MCF 10A (cell line): Measurements from ENCODE around the gene RAMACL. TPM values are rescaled to one million over a fixed set of nuclear protein-coding genes. Genes with fewer than 3 reads are reported as not detected.
A peak's percentile ranks its signal among the peaks of the same experiment; 100 is the strongest.

ENCODE experiments used
- BruUV-seq: library from RNA; stranded (reverse); fragments of 400-500 nt; replicated peaks from 2 replicates; lab custom pipeline; 2021; lab: Mats Ljungman, UMichigan
- CTCF ChIA-PET: fragments of 300-600 bp; sonication (Branson Sonifier 250); formaldehyde crosslinking; extraction: SDS; loops from one replicate; lab custom pipeline; 2021; ENCODE audit warnings: antibody characterized with exemption, inconsistent platforms; lab: Yijun Ruan, JAX
- POLR2A ChIA-PET: fragments of 300-600, 350-650 bp; sonication (Branson Sonifier 250); formaldehyde crosslinking; extraction: SDS; loops from one replicate; lab custom pipeline; 2020; ENCODE audit warnings: antibody characterized with exemption, inconsistent platforms; lab: Yijun Ruan, JAX
- DNase-seq: peaks from one replicate; pipeline ENCODE4 v3.0.0-alpha.2; 2018; ENCODE audit not compliant: unreplicated experiment
- H3K27ac Mint-ChIP-seq: one replicate; pipeline ENCODE4 v1.8.0; 2022; ENCODE audit warnings: mild to moderate bottlenecking, low read depth, mixed read lengths; ENCODE audit not compliant: unreplicated experiment
- H3K27me3 Mint-ChIP-seq: one replicate; pipeline ENCODE4 v1.8.0; 2022; ENCODE audit warnings: mixed read lengths; ENCODE audit not compliant: insufficient read depth, unreplicated experiment
- H3K36me3 Mint-ChIP-seq: one replicate; pipeline ENCODE4 v1.8.0; 2022; ENCODE audit warnings: mild to moderate bottlenecking, moderate library complexity, mixed read lengths; ENCODE audit not compliant: insufficient read depth, unreplicated experiment
- H3K4me1 Mint-ChIP-seq: one replicate; pipeline ENCODE4 v1.8.0; 2022; ENCODE audit warnings: mixed read lengths; ENCODE audit not compliant: insufficient read depth, unreplicated experiment
- H3K4me3 Mint-ChIP-seq: one replicate; pipeline ENCODE4 v1.8.0; 2022; ENCODE audit warnings: mild to moderate bottlenecking, moderate library complexity, mixed read lengths; ENCODE audit not compliant: unreplicated experiment
- H3K9me3 Mint-ChIP-seq: one replicate; pipeline ENCODE4 v1.8.0; 2022; ENCODE audit warnings: mixed read lengths; ENCODE audit not compliant: unreplicated experiment
- CTCF ChIP-seq: fragments of 200-600 bp; IDR thresholded peaks from one replicate; pipeline ENCODE4 v1.8.0; 2022; ENCODE audit warnings: antibody characterized with exemption, mild to moderate bottlenecking; ENCODE audit not compliant: unreplicated experiment
- intact Hi-C: fragments of 100-400 bp; cut with micrococcal nuclease; formaldehyde crosslinking; loops from 2 replicates; pipeline ENCODE4 v1.14.1; 2022
- total RNA-seq: library from RNA; stranded (reverse); gene quantifications from 2 replicates; pipeline ENCODE4 v1.2.3, GENCODE V29; 2022

RAMACL gene
- total RNA-seq, 1 experiment from 2014 or later: 5.3 TPM

- peaks cover 37% of the 10 kb centered on the region for H3K36me3 Mint-ChIP-seq
- no peak for DNase-seq
- ChIA-PET CTCF (interaction anchor here (0.9 kb wide), 1 partner anchor 10 kb away, joined by 3 read pairs; no protein-coding TSS in a partner anchor), POLR2A (interaction anchor here (0.7 to 1.6 kb wide), 2 partner anchors 18 to 52 kb away, joined by 3 to 6 read pairs; partner anchors contain the start of gene RPS6KA2)
- H3K27me3 Mint-ChIP-seq: no peaks in the 10 kb centered on the region
- H3K4me1 Mint-ChIP-seq: peaks cover 9% of the 10 kb centered on the region
- no peak overlapping the region for H3K27ac Mint-ChIP-seq
- TF ChIP-seq CTCF: no peak
- no peak overlapping the region for H3K4me3 Mint-ChIP-seq
- no TSS peak for BruUV-seq
- intact Hi-C loops: no loop called here
- peaks cover 7% of the 10 kb centered on the region for H3K9me3 Mint-ChIP-seq
Measured at GRCh38 chr6:166575205-166575604, 11.3 kb downstream of the RAMACL start.

- ChIA-PET POLR2A (interaction anchor here (0.7 to 1.4 kb wide), 2 partner anchors 53 to 83 kb away, joined by 3 to 5 read pairs; partner anchors contain the start of gene RPS6KA2), CTCF (interaction anchor here (0.5 to 0.6 kb wide), 2 partner anchors 8 to 200 kb away, joined by 3 read pairs; no protein-coding TSS in a partner anchor)
- H3K27ac Mint-ChIP-seq: no peak overlapping the region
- no peak for TF ChIP-seq CTCF
- no peak overlapping the region for H3K4me3 Mint-ChIP-seq
- peaks cover 9% of the 10 kb centered on the region for H3K4me1 Mint-ChIP-seq
- H3K36me3 Mint-ChIP-seq: peaks cover 38% of the 10 kb centered on the region
- no peak for DNase-seq
- H3K27me3 Mint-ChIP-seq: no peaks in the 10 kb centered on the region
- H3K9me3 Mint-ChIP-seq: peaks cover 7% of the 10 kb centered on the region
- intact Hi-C loops: no loop called here
- no TSS peak for BruUV-seq
Measured at GRCh38 chr6:166573511-166574216, 12.8 kb downstream of the RAMACL start.

- ChIA-PET CTCF (interaction anchor here (0.7 to 2.2 kb wide), 2 partner anchors 14 to 50 kb away, joined by 3 to 5 read pairs; no protein-coding TSS in a partner anchor), POLR2A (interaction anchor here (0.5 to 1.4 kb wide), 2 partner anchors 54 to 1944 kb away, joined by 3 to 5 read pairs; partner anchors contain the start of gene RPS6KA2)
- DNase-seq: peak; percentile 65
- no peak overlapping the region for H3K4me3 Mint-ChIP-seq
- H3K27me3 Mint-ChIP-seq: no peaks in the 10 kb centered on the region
- peaks cover 9% of the 10 kb centered on the region for H3K4me1 Mint-ChIP-seq
- no peak for TF ChIP-seq CTCF
- intact Hi-C loops: no loop called here
- H3K27ac Mint-ChIP-seq: no peak overlapping the region
- H3K36me3 Mint-ChIP-seq: peaks cover 43% of the 10 kb centered on the region
- BruUV-seq: no TSS peak
- peaks cover 7% of the 10 kb centered on the region for H3K9me3 Mint-ChIP-seq
Measured at GRCh38 chr6:166572370-166573261, 13.9 kb downstream of the RAMACL start.
